ES-I3 (cell line): ENCODE results near the gene MTA1.

Experiments
- H3K36me3 ChIP-seq: 2 replicates; pipeline ENCODE4 v1.6.1; 2013; ENCODE audit warnings: mild to moderate bottlenecking, low read length, control low read depth, moderate library complexity; ENCODE audit not compliant: insufficient read depth
- H3K4me1 ChIP-seq: 2 replicates; pipeline ENCODE4 v1.6.1; 2013; ENCODE audit warnings: mild to moderate bottlenecking, control low read depth, low read length; ENCODE audit not compliant: insufficient read depth
- H3K9ac ChIP-seq: 2 replicates; pipeline ENCODE4 v1.6.1; 2013; ENCODE audit warnings: low read depth, mild to moderate bottlenecking, low read length, moderate library complexity
- H3K9me3 ChIP-seq: 2 replicates; pipeline ENCODE4 v1.6.1; 2013; ENCODE audit warnings: mild to moderate bottlenecking, low read length, moderate library complexity; ENCODE audit not compliant: control insufficient read depth, insufficient read depth

MTA1 gene

DNA sequence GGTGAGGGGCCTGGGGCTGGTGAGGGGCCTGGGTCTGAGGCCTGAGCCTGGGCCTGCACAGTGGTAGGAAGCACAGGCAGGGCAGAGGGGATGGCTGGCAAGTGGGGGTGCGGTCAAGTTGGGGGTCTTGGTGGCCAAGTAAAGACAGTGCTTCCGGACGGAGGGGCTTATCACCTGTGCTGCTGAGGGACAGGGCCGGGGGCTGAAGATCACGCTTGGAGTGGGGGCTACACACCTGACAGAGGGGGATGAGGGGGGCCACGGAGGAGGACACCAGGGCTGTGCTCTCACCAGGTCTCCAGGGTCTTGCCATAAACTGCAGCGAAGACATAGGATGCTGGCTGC, 83.6 kb downstream of the MTA1 start:
- H3K9me3 ChIP-seq: no peaks in the 10 kb centered on the region
- H3K36me3 ChIP-seq: no peaks in the 10 kb centered on the region
- H3K4me1 ChIP-seq: peaks cover 5% of the 10 kb centered on the region; the same call in 1 of the 2 replicates
- no peak overlapping the region for H3K9ac ChIP-seq

DNA sequence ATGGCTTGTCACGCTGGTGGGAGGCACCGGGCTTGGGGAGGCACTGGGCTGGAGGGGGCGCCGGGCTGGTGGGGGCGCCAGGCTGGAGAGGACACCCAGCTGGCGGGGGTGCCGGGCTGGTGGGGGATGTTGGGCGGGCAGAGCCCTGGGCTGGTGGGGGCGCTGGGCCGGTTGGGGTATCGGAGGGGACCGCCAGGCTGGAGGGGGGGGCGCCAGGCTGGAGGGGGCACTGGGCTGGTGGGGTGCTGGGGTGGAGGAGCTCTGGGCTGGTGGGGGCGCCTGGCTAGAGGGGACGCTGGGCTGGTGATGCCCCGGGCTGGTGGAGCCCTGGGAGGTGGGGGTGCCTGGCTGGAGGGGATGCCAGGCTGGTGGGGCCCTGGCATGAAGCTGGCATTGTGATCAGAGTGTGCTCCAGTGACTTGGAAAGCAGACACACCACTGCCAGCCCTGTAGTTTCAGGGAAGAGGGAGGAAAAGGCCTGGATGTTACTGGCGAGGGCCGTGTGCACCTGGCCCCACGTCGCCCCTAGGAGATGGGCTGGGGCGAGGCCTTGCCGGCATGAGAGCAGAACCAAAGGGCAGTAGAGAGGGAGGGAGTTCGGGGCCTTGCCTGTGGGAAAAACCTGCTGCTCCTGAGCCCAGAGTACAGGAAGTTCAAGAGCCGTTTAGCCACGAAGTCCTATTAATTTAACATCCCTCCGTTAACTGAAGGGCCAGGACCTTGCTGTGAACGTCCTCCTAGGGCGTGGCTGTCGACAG, 84.5 kb downstream of the MTA1 start:
- peaks cover under 1% of the 10 kb centered on the region; the same call in 1 of the 2 replicates for H3K4me1 ChIP-seq
- H3K9ac ChIP-seq: no peak overlapping the region
- H3K9me3 ChIP-seq: no peaks in the 10 kb centered on the region
- H3K36me3 ChIP-seq: no peaks in the 10 kb centered on the region

DNA sequence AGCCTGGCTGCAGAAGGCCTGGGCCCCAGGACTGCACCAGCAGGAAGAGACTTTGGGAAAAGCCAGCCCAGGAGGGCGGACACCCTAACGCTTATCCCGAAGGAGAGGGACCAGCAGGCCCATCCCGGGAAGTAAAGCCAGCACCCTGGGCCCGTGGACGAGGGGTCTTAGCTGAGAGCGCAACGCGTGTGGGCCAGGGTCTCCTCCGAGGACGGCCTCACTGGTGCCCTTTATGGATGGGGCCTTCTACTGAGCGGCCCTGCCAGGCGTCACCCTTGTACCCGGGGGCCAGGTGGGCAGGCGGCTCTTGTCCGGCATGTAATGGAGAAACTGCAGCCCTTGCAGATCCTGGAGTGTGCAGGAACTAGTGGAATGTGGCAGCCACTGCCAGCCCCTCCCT, 85.5 kb downstream of the MTA1 start:
- no peak overlapping the region for H3K9ac ChIP-seq
- no peaks in the 10 kb centered on the region for H3K36me3 ChIP-seq
- no peaks in the 10 kb centered on the region for H3K9me3 ChIP-seq
- H3K4me1 ChIP-seq: no peaks in the 10 kb centered on the region; the same call in 1 of the 2 replicates

DNA sequence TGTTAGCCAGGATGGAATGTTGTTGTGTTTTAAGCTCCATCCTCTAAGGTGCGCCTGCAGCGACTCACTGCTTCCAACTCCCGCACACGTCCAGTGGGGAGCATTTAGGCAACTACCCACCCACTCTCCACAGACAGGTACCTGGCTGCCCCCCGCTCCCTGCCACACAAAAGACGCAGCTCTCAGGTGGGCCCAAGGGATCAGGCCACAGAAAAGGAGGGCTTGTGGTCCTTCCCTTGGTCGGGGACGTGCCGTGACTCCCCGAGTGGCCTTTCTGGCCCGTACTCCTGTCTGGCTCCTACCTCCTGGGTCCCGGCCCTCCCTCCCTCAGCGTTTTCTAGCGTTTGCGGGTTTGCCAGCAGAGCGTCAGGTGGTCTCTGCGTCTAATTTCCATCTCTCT, 87.6 kb downstream of the MTA1 start:
- Histone ChIP-seq H3K9ac (no peak overlapping the region), H3K4me1 (no peaks in the 10 kb centered on the region), H3K9me3 (no peaks in the 10 kb centered on the region), H3K36me3 (no peaks in the 10 kb centered on the region)

DNA sequence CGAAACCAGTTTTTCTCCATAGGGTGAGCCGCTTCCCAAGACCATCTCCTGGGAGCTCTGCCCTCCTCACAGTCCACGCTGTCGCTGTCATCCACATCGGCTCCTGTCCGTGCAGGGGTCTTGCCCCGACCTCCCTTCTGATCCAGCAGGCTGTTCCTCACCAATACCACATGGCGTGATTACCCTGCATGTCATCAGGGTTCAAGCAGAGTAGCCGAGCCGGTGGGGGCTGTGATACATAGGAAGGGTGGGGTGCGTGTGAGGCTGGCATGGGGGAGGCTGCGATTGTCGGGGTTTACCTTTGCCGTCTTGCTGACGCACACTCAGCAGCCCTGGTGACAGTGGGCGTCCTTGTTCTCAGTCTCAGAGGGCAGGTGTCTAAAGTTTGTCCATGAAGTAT, 88.4 kb downstream of the MTA1 start:
- Histone ChIP-seq H3K4me1 (no peaks in the 10 kb centered on the region), H3K9ac (no peak overlapping the region), H3K36me3 (no peaks in the 10 kb centered on the region), H3K9me3 (no peaks in the 10 kb centered on the region)

DNA sequence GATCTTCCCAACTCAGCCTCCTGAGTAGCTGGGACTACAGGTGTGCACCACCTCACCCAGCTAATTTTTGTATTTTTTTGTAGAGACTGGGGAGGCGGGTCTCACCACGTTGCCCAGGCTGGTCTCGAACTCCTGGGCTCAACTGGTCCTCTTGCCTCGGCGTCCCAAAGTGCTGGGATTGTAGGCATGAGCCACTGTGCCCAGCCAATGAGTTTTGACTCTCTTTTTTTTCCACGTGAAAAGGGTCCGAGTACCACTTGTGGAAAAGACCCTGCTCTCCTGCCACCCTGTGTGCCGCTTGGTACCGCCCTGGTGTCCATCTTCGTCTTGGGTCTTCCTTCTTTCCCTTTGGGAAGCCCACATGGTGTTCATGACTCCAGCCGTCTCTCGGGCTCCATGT, 89.0 kb downstream of the MTA1 start:
- no peak overlapping the region for H3K9ac ChIP-seq
- H3K36me3 ChIP-seq: no peaks in the 10 kb centered on the region

DNA sequence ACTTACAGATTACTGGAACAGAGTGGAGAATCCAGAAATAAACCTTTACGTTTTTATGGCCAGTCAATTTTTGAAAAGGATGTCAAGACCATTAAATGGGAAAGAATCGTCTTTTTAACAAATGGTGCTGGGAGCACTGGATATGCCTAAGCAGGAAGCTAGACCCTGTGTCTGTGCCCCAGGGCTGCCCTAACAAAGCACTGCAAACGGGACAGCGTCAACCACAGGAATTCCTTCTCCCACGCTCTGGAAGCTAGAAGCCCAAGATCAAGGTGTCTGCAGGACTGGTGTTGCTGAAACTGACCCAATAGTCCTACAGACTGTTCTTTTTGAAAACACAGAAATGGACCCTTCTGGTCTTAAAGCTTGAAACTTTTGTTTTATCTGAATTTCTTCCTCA, 97.5 kb downstream of the MTA1 start:
- Histone ChIP-seq H3K4me1 (no peaks in the 10 kb centered on the region), H3K9ac (no peak overlapping the region), H3K9me3 (no peaks in the 10 kb centered on the region), H3K36me3 (no peaks in the 10 kb centered on the region)

More for the DNA sequence above, 89.0 kb downstream of the MTA1 start:
- no peaks in the 10 kb centered on the region for H3K9me3 ChIP-seq
- no peaks in the 10 kb centered on the region for H3K4me1 ChIP-seq

DNA sequence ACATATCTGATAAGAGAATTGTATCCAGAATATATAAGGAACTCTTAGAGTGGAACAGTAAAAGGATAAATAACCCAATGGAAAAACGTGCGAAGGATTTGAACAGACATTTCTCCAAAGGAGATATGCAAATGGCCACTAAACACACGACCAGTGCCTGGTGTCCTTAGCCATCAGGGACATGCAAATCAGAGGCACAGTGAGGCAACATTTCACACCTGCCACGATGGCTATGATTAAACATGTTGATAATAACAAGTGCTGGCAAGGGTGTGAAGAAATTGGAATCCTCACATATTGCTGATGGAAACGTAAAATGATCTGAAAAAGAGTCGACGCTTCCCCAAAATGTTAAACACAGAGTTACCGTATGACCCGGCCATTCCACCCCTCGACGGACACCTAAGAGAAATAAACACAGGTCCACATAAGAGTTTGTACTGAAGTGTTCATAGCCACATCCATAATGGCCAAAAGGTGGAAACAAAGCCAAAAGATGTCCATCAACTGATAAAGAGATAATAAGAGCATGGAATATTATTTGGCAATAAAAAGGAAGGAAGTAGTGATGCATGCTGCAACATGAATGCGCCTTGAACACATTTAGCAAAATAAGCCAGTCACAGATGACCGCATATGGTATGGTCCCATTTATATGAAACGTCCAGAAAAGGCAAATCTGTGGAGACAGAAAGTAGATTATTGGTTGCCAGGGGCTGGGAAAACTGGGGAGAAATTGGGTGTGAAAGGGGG, 100.5 kb downstream of the MTA1 start:
- Histone ChIP-seq H3K9me3 (no peaks in the 10 kb centered on the region), H3K4me1 (no peaks in the 10 kb centered on the region), H3K9ac (no peak overlapping the region), H3K36me3 (no peaks in the 10 kb centered on the region)
